ENCODE measurements around the gene EXOC2. TPM values are rescaled to one million over a fixed set of nuclear protein-coding genes. Genes with fewer than 3 reads are reported as not detected.

EXOC2 gene
- total RNA-seq, 1 donor from 2014 or later: 22.6 TPM

DNA sequence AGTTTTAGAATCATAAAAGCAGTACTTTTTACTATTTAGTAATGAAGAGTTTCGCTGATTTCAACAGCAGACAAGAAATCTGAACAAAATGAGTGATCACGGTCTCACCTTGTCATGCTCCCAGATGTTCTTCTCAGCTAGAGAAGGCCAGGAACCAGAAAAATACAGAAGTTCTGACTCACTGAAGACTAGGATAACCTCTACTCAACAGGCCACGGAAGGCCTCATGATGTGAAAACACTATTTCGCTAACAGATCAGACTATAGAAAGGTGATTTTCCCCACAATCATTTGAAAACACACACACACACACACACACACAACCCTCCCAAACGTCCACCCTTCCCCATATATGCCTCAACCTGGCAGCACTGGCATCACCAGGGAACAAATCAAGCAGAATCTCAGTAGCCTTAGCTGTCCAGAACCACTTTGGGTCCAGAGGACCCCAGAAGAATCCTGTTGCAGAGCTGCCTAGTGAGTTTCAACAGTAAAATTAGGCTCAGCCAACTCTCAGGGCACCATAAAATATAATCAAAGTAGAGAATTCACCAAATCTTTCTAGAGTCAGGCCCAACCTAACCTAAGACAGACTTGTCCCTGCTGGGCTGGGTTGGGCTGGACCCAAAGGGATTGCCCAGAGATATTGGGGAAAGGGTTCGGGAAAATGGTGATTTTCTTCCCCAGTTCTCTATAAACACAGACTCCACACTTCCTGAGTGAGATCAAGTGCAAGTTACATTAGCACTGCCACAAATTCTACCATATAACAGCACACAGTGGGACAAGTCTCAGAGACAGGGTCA, 7.9 kb downstream of the EXOC2 start:
- peak overlapping the region; percentile 58 for H3K27ac Mint-ChIP-seq (ENCODE audit: unreplicated experiment)
- no peaks in the 10 kb centered on the region for H3K36me3 Mint-ChIP-seq (ENCODE audit: low read depth)
- H3K9me3 Mint-ChIP-seq: no peaks in the 10 kb centered on the region
- no peak for DNase-seq (ENCODE audit: low read depth, low spot score)
- H3K27me3 Mint-ChIP-seq (ENCODE audit: low read depth): peaks cover 17% of the 10 kb centered on the region
- H3K4me1 Mint-ChIP-seq: peaks cover 34% of the 10 kb centered on the region
- peak overlapping the region; percentile 36 for H3K4me3 Mint-ChIP-seq
- no peak for TF ChIP-seq CTCF (conservative IDR thresholded peaks at IDR 0.05)

GRCh38 chr6:683742-684440, 9.0 kb downstream of the EXOC2 start:
- no peaks in the 10 kb centered on the region for H3K9me3 Mint-ChIP-seq
- no peak overlapping the region for H3K27ac Mint-ChIP-seq (ENCODE audit: unreplicated experiment)
- peak overlapping the region; percentile 73 for H3K4me3 Mint-ChIP-seq
- DNase-seq (ENCODE audit: low read depth, low spot score): peak; percentile 40
- TF ChIP-seq CTCF (conservative IDR thresholded peaks at IDR 0.05): no peak
- H3K4me1 Mint-ChIP-seq: peaks cover 35% of the 10 kb centered on the region
- no peaks in the 10 kb centered on the region for H3K36me3 Mint-ChIP-seq (ENCODE audit: low read depth)
- H3K27me3 Mint-ChIP-seq (ENCODE audit: low read depth): peaks cover 17% of the 10 kb centered on the region

DNA sequence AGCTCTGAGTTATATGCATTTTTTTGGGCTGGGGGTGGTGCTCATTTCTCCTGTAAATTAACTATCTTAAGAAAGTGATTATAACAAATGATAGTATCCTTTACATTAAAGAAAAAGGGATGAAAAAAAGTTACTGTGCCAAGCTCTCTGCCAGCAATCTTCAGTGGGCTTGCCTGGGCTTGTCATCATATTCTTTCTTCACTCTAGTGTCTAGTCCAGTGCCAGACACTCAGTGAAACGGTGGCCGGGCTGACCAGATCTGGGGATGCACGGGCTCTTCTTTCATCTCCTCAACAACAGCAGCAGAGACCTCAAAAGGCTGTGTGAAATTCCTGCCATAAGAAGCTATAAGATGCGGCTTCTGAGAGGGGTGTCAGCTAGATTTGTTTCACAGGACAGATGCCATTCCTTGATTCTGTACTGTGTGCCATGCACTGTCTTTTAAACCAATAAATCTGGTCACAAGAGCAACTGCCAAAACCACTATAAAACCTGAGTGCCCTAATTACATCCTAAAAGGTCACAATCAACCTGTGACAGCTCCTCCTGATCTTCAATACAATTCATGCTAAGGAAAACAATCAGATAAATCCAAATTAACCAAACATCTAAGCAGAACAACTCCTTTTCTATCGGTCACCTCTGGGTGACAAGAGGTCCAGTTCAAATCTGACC, 12.1 kb downstream of the EXOC2 start:
- no peak for DNase-seq (ENCODE audit: low read depth, low spot score)
- H3K9me3 Mint-ChIP-seq: no peaks in the 10 kb centered on the region
- H3K4me3 Mint-ChIP-seq: no peak overlapping the region
- peaks cover 35% of the 10 kb centered on the region for H3K4me1 Mint-ChIP-seq
- no peak for TF ChIP-seq CTCF (conservative IDR thresholded peaks at IDR 0.05)
- H3K27ac Mint-ChIP-seq (ENCODE audit: unreplicated experiment): no peak overlapping the region
- peaks cover 5% of the 10 kb centered on the region for H3K36me3 Mint-ChIP-seq (ENCODE audit: low read depth)
- peaks cover 17% of the 10 kb centered on the region for H3K27me3 Mint-ChIP-seq (ENCODE audit: low read depth)

GRCh38 chr6:680251-680650, 12.7 kb downstream of the EXOC2 start:
- DNase-seq (ENCODE audit: low read depth, low spot score): no peak
- H3K27ac Mint-ChIP-seq (ENCODE audit: unreplicated experiment): no peak overlapping the region
- H3K4me3 Mint-ChIP-seq: no peak overlapping the region
- TF ChIP-seq CTCF (conservative IDR thresholded peaks at IDR 0.05): no peak
- H3K27me3 Mint-ChIP-seq (ENCODE audit: low read depth): peaks cover 17% of the 10 kb centered on the region
- H3K36me3 Mint-ChIP-seq (ENCODE audit: low read depth): peaks cover 5% of the 10 kb centered on the region
- H3K4me1 Mint-ChIP-seq: peaks cover 35% of the 10 kb centered on the region
- no peaks in the 10 kb centered on the region for H3K9me3 Mint-ChIP-seq

DNA sequence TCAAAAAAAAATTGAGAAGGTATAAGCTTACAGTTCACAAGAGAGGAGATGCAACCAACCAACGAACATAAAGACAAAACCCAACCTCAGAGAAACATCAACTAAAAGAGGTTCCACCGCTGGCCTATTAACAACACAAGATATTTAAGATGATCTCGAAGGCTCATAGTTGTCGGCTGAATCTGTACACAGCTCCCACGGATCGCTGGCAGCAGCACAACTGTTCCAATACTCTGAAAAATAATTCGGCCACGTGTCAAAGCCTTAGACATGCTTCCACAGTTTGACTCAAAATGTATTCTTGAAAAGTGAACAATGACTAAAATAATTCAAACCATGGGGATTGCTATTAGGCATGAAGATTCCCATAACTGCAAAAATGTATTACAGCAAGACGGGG, 13.7 kb downstream of the EXOC2 start:
- Mint-ChIP-seq H3K4me3 (no peak overlapping the region), H3K9me3 (no peaks in the 10 kb centered on the region), H3K4me1 (peaks cover 29% of the 10 kb centered on the region), H3K36me3 (ENCODE audit: low read depth) (peaks cover 8% of the 10 kb centered on the region), H3K27ac (ENCODE audit: unreplicated experiment) (no peak overlapping the region), H3K27me3 (ENCODE audit: low read depth) (peaks cover 17% of the 10 kb centered on the region)
- DNase-seq (ENCODE audit: low read depth, low spot score): no peak
- no peak for TF ChIP-seq CTCF (conservative IDR thresholded peaks at IDR 0.05)

Data from neural crest cell (in vitro differentiated cells).